Measurements from ENCODE around the gene ZNF221.
"Not testable (repeated sequence)": the region's sequence is repeated elsewhere in the genome, so short reads cannot be mapped to it uniquely, and the experiment has no call there.

The ZNF221 gene

GRCh38 chr19:43950834-43951645 is at the start of gene ZNF221:
Gene ZNF221, plus strand, starts transcription at chr19:43951228. Its CDS starts 11,499 bp downstream, at chr19:43962727.
- DNase-seq (ENCODE audit: low spot score), result peak; percentile 92

DNA sequence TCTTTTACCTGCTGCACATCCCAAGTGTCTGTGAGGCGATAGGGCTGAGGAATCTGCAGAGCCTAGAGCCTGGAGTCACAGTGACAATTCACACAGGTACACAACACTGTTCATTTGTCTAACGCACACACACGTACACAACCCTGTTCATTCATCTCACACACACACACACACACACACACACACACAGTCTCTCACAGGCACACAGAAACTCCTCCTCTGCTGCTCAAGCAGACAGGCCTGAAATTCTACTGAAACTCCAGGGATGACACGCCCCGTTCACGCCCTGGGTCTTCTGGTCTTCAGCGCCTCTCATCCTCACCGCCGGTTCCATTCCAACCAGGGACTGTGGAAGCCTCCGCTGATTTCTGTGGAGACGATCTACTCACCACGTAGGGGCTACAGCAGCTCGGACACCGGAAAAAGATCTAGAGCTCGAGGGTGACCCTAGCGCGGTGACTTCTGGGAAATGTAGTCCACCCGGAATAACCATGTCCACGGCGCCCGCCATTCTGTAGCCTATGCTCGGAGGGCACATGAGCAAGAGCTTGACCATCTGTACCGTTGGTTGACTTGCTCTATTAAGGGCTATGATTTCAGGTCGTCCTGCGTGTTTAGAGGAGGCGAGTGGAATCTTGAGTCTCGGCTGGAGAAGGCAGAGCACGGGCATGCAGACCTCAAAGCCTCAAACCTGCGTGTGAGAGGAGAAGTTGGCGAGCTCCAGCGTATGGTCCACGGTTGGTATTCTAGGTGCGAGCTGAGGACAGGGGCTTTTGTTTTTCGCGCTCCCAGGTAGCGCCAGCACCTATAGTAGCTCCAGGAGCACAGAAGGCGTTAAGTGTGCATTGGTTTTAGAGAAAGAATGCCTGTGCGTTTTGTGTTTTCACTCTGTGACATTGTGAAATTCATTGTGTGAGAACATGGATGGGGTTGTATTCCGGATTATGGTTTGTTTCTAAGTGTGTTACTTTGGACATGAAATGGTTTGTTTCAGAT is 49.3 kb upstream of the ZNF221 start:
- DNase-seq (ENCODE audit: low spot score), result peak; percentile 87

- DNase-seq (ENCODE audit: low spot score), result no peak
Measured at GRCh38 chr19:43902399-43902798, 48.6 kb upstream of the ZNF221 start.

DNA sequence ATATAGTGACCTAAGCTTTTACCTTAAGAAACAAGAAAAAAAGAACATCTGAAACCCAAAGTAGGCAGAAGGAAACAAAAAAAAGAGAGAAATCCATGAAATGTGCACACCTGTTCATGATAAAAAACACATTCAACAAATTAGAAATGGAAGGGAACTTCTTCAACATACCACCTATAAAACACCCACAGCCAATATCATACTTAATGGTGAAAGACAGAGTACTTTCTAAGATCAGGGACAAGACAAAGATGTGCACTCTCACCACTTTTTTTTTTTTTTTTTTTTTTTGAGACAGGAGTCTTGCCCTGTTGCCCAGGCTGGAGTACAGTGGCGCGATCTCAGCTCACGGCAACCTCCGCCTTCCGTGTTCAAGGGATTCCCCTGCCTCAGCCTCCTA is 45.1 kb upstream of the ZNF221 start:
- no peak for DNase-seq (ENCODE audit: low spot score)

DNA sequence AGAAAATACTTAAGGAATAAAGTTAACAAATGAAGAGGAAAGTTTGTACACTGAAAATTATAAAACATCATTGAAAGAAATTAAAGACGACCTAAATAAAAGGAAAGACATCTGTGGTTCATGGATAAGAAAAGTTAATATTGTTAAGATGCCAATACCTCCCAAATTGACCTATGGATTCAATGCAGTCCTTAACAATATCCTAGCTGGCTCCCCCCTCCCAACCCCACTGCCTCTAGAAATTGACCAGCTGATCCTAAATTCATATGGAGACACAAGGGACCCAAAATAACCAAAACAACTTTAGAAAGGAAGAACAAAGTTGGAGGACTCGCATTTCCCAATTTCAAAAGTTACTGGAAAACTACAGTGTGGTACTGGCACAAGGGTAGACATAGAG is 44.3 kb upstream of the ZNF221 start:
- no peak for DNase-seq (ENCODE audit: low spot score)

DNA sequence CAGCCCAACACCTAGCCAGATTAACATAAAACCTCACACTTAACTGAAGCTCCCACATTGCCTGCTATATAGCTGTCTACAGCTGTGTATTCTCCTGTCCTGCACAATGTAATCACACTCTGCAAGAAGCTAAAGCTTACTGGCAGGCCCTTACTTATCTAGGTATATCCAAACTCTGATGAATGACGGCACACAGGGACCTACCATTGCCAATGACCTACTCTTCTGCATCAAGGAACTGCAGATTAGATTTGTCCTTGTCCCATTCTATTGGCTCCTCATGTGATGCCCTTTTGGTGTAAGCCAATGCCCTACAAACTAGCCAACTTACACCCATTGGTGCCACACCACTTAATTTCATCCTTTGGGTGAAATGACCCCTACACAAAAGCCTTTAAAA is 42.4 kb upstream of the ZNF221 start:
- DNase-seq (ENCODE audit: low spot score), result no peak

GRCh38 chr19:43910884-43911283 is 40.1 kb upstream of the ZNF221 start:
- DNase-seq (ENCODE audit: low spot score), result no peak

DNA sequence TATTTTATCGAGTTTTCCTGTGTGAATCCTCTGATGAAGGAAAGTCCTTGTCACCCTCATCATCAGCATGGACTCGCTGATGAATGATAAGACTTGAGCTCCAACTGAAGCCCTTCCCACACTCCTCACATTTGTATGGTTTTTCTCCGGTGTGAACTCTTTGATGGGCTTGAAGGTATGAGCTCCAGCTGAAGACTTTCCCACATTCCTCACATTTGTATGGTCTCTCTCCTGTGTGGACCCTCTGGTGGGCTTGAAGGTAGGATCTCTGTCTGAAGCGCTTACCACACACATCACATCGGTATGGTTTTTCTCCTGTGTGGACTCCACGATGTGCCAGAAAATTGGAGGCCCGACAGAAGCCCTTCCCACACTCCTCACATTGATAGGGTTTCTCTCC is 37.6 kb upstream of the ZNF221 start:
- DNase-seq (ENCODE audit: low spot score), result no peak

- no peak for DNase-seq (ENCODE audit: low spot score)
Measured at GRCh38 chr19:43914051-43914450, 37.0 kb upstream of the ZNF221 start.

GRCh38 chr19:43923875-43924274 is 27.2 kb upstream of the ZNF221 start:
- DNase-seq (ENCODE audit: low spot score), result no peak

DNA sequence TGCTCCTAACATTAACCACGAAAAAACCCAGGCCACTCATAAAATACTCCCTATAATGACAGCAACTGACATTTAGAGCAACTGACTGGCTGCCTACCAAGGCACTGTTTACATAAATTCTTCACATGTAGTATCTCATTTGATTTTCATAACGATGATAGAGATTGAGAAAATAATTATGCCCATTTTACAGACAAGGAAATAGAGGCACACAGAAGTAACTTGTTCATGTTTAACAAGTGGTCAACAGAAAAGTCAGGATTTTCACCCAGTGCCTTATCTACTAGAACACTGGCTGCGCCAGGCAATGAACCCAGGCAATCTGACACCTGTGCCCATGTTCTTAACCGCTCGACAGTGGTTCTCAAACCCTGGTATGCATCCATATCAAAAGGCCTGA is 22.2 kb upstream of the ZNF221 start:
- DNase-seq (ENCODE audit: low spot score), result no peak

DNA sequence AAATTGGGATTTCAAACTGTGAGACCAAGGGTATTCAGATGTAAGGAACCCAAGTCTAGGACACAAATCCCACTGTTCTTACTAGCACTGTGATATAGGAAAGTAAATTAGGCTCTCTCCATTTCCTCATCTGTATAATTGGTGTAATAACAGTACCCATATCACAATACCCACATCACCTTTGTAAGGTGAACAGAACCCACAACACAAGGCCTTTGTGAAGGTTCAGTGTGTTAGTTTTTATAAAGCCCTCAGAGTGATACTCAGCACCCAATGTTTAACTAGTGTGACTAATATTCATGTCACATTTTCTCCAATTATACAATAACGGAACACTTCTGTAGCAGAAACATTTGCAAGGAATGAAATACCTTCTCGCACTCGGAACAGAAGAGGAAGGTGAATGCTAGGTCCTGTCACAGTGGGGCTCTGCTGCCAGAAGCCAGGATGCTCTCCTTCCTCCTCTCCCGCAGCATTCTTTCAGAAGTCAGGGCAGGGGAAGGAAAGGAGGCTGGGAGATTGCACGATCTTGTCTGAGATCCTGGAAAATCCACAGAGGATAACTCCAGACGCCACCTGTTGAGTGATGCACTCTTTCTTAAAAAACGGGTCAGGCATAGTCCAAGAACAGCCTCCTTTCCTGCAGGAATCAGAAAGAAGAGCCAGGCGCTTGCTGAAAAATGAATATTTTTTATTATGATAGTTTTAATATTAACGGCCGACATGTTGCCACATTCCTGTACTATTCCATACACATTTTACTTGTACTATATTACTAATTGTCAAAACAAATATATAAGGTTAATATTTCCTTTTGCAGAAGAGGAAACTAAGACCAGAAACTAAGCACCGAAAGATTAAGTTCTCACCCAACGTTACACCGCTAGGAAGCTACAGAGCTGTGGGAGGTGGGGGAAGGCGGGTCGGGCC is 16.7 kb upstream of the ZNF221 start:
- peak; percentile 61 for DNase-seq (ENCODE audit: low spot score)

DNA sequence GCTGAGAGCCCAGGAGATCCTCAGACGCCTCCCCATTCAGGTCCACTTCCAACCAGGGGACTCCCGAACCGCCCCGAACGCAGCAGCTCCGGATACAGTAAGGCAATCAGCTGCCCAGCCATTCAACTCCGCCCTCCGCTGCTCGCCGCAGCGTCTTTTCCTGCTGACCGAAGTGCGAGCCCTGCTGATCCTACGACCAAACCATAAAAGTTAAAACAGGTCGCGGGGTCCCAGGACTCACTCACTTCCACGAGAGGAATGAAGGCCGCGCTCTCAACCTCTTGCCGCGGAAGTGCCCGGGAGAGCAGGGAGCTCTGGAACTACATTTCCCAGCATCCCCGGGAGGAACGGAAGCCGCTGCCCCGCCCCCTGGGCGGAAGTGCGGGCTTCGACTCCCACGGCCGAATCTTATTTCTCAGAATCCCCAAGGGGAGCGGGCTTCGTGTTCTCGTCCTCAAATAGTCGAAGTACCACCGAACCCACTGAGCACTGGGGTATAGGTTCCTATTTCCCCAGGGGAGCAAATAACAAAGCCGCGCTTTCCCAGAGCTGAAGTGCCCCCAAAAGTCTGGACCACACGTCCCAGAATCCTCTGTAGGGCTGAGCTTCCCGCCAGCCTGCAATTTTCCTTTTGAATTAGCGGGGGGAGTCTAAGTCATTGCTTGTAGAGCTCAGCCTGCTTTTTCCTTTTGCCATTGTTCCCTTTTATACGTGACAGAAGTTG is 15.9 kb upstream of the ZNF221 start, which contains the start of gene ZNF45:
ZNF45 (minus strand) TSS at position 298 of the 724 bp plus-strand sequence. CDS start 13,097 bp downstream, outside the sequence.
- peak; percentile 90 for DNase-seq (ENCODE audit: low spot score)

DNA sequence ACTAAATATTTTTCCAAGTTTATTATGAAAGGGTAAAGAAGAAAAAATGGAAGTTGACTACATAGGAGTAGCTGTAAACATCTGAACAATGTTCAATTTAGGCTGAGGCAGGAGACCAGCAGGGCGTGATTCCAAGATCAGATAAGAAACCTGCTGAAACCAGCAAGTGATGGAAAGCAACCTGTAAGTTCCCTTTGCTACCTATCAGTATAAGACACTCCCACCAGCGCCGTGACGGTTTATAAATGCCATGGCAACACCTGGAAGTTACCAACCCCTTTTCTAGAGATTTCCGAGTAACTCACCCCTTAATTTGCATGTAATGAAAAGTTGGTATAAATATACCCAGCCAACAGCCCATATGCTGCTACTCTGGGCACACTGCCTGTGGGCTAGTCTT is 14.8 kb upstream of the ZNF221 start:
- no peak for DNase-seq (ENCODE audit: low spot score)

- no peak for DNase-seq (ENCODE audit: low spot score)
Measured at GRCh38 chr19:43939557-43940260, 11.3 kb upstream of the ZNF221 start.

DNA sequence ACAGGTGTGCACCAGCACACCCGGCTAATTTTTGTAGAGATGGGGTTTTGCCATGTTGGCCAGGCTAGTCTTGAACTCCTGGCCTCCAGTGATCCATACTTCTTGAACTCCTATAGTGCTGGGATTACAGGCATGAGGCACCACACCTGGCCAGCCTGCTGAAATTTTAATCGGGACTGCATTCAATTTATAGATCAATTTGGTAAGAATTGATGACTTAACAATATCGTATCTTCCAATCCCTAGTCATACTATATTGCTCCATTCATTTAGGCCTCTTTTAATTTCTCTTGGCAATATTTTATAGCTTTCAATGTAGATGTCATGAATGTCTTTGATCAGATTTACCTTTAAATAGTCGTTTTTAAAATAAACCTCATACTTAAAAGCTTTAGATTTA is 10.3 kb upstream of the ZNF221 start:
- no peak for DNase-seq (ENCODE audit: low spot score)

DNA sequence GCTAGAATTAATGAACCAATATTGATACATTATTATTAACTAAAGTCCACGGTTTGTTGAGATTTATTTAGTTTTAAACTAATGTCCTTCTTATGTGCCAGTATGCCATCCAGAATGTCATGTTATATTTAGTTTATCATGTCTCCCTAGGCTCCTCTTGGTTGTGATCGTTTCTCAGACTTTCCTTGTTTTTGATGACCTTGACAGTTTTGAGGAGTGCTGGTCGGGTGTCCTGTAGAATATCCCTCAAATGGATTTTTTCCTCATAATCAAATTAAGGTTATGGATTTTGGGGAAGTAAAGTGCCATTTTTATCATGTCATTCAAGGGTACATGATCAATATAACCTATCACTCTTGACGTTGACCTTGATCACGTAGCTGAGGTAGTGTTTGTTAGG is 9.8 kb upstream of the ZNF221 start:
- DNase-seq (ENCODE audit: low spot score), result no peak

DNA sequence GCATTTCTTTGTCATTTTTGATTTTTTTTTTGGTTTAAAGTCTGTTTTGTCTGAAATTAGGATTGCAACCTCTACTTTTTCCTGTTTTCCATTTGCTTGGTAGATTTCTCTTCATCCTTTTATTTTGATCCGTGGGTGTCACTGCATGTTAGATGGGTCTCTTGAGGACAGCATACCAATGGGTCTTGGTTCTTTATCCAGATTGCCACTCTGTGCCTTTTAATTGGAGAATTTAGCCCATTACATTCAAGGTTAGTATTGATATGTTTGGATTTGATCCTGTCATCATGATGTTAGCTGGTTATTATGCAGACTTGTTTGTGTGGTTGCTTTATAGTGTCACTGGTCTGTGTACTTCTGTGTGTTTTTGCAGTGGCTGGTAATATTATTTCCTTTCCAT is 3.6 kb upstream of the ZNF221 start:
- DNase-seq (ENCODE audit: low spot score), result not testable (repeated sequence)

DNA sequence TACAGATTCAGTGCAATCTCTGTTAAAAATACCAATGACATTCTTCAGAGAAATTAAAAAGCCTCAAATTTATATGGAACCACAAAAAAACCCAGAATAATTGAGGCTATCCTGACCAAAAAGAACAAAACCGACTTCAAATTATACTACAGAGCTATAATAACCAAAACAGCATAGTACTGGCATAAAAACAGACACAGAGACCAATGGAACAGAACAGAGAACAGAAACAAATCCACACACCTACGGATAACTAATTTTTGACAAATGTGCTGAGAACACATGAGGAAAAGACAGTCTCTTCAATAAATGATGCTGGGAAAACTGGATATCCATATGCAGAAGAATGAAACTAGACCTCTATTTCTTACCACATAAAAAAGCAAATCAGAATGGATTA is 1.2 kb upstream of the ZNF221 start:
- DNase-seq (ENCODE audit: low spot score), result not testable (repeated sequence)

GRCh38 chr19:43956827-43957226 is 5.8 kb downstream of the ZNF221 start:
- no peak for DNase-seq (ENCODE audit: low spot score)
